H1 (cell line): ENCODE data around the gene PELI2. TPM values are rescaled to one million over a fixed set of nuclear protein-coding genes. Genes with fewer than 3 reads are reported as not detected.

Source experiments
- CTCF ChIA-PET: fragments of 300-600 bp; sonication (Branson Sonifier 250); formaldehyde crosslinking; loops from one replicate; lab custom pipeline; 2021; ENCODE audit not compliant: partially characterized antibody; lab: Charles Lee
- POLR2A ChIA-PET: fragments of 300-600 bp; sonication (Branson Sonifier 250); formaldehyde crosslinking; loops from one replicate; lab custom pipeline; 2021; ENCODE audit warnings: inconsistent platforms; ENCODE audit not compliant: partially characterized antibody; lab: Charles Lee
- DNase-seq, 2 experiments: peaks; one replicate each; pipeline versions ENCODE4 v3.0.0 to v3.0.0-alpha.2; 2010 to 2022; ENCODE audit warnings: low spot score in 2 of 2, low read depth in 1 of 2, mixed read lengths in 1 of 2
- FAIRE-seq: peaks from 2 replicates; lab custom pipeline; 2011; peaks lifted over from hg19 to GRCh38; lab: Jason Lieb, UNC
- H2AFZ ChIP-seq: 2 replicates; pipeline ENCODE4 v1.8.1; 2012; ENCODE audit warnings: low read length, inconsistent platforms
- H2AK5ac ChIP-seq: 2 replicates; pipeline ENCODE4 v1.6.1; 2013; ENCODE audit warnings: low read depth, low read length
- H2BK120ac ChIP-seq: replicated peaks from 2 replicates; pipeline ENCODE3; 2013; ENCODE audit warnings: low read depth, low read length, inconsistent platforms
- H2BK12ac ChIP-seq: 2 replicates; pipeline ENCODE4 v1.6.1; 2013; ENCODE audit warnings: low read depth, low read length
- H2BK15ac ChIP-seq: 2 replicates; pipeline ENCODE4 v1.6.1; 2013; ENCODE audit warnings: low read length
- H2BK20ac ChIP-seq: 2 replicates; pipeline ENCODE4 v1.6.1; 2013; ENCODE audit warnings: low read length
- H2BK5ac ChIP-seq: 2 replicates; pipeline ENCODE4 v1.6.1; 2013; ENCODE audit warnings: low read depth, low read length
- H3K14ac ChIP-seq: 2 replicates; pipeline ENCODE4 v1.6.1; 2013; ENCODE audit warnings: inconsistent platforms; ENCODE audit not compliant: insufficient read length
- H3K18ac ChIP-seq: 2 replicates; pipeline ENCODE4 v1.6.1; 2013; ENCODE audit warnings: low read length; ENCODE audit errors: extremely low read depth
- H3K23ac ChIP-seq: 2 replicates; pipeline ENCODE4 v1.6.1; 2013; ENCODE audit warnings: inconsistent platforms; ENCODE audit not compliant: insufficient read length
- H3K23me2 ChIP-seq: 2 replicates; pipeline ENCODE4 v1.6.1; 2013; ENCODE audit warnings: low read depth, low read length
- H3K27ac ChIP-seq: 2 replicates; pipeline ENCODE4 v1.6.1; 2011; ENCODE audit warnings: low read depth, low read length, inconsistent platforms
- H3K27me3 ChIP-seq, 4 experiments: replicated peaks in 1 of 4; 1 replicate in 1 of 4; 2 replicates in 3 of 4; pipeline versions ENCODE4 v1.6.1 to v1.8.1; 2011 to 2013; ENCODE audit warnings: low read length in 3 of 4, mild to moderate bottlenecking in 3 of 4, inconsistent platforms in 2 of 4, mixed read lengths in 2 of 4, moderate library complexity in 1 of 4; ENCODE audit not compliant: control insufficient read depth in 3 of 4, insufficient read depth in 3 of 4; ENCODE audit errors: extremely low read depth in 1 of 4
- H3K36me3 ChIP-seq, 4 experiments: 2 replicates each; pipeline versions ENCODE4 v1.6.1 to v1.8.1; 2011 to 2013; ENCODE audit warnings: mild to moderate bottlenecking in 4 of 4, low read length in 3 of 4, moderate library complexity in 2 of 4, control low read depth in 1 of 4, inconsistent platforms in 1 of 4; ENCODE audit not compliant: insufficient read depth in 4 of 4, control insufficient read depth in 2 of 4
- H3K4ac ChIP-seq: replicated peaks from 2 replicates; pipeline ENCODE3; 2013; ENCODE audit warnings: low read length, low read depth, mixed read lengths, inconsistent platforms; ENCODE audit not compliant: insufficient read length
- H3K4me1 ChIP-seq, 4 experiments: replicated peaks in 1 of 4; 1 replicate in 1 of 4; 2 replicates in 3 of 4; pipeline versions ENCODE4 v1.6.1 to v1.8.1; 2011 to 2013; ENCODE audit warnings: low read length in 3 of 4, inconsistent platforms in 2 of 4, mixed read lengths in 1 of 4; ENCODE audit not compliant: insufficient read depth in 4 of 4, control insufficient read depth in 3 of 4
- H3K4me2 ChIP-seq, 2 experiments: 2 replicates each; pipeline versions ENCODE4 v1.6.1 to v1.8.1; 2011 to 2013; ENCODE audit warnings: low read depth in 2 of 2, low read length in 2 of 2, control low read depth in 1 of 2, inconsistent platforms in 1 of 2, mild to moderate bottlenecking in 1 of 2; ENCODE audit not compliant: insufficient read depth in 1 of 2
- H3K4me3 ChIP-seq, 4 experiments: fragments of 200-600, 300-600 bp in 1 of 4; sonication (generic), shearing (Covaris generic), sonication (Bioruptor Twin) in 1 of 4; 2 replicates each; pipeline versions ENCODE4 v1.5.1 to v1.8.1; 2011 to 2016; ENCODE audit warnings: low read length in 4 of 4, low read depth in 3 of 4, control low read depth in 2 of 4, inconsistent platforms in 2 of 4, mild to moderate bottlenecking in 2 of 4, mixed read lengths in 1 of 4, moderate library complexity in 1 of 4; ENCODE audit not compliant: insufficient read depth in 2 of 4; ENCODE audit errors: extremely low read depth in 1 of 4
- H3K56ac ChIP-seq: replicated peaks from 2 replicates; pipeline ENCODE3; 2013; ENCODE audit warnings: low read depth, mild to moderate bottlenecking, mixed read lengths, low read length, inconsistent platforms; ENCODE audit not compliant: insufficient read length
- H3K79me1 ChIP-seq: 2 replicates; pipeline ENCODE4 v1.6.1; 2013; ENCODE audit warnings: low read depth, low read length, control low read depth
- H3K79me2 ChIP-seq, 2 experiments: 2 replicates each; pipeline versions ENCODE4 v1.6.1 to v1.8.1; 2012 to 2013; ENCODE audit warnings: low read length in 2 of 2, mild to moderate bottlenecking in 2 of 2, inconsistent platforms in 1 of 2; ENCODE audit not compliant: insufficient read depth in 2 of 2, control insufficient read depth in 1 of 2
- H3K9ac ChIP-seq, 4 experiments: replicated peaks in 1 of 4; 1 replicate in 1 of 4; 2 replicates in 3 of 4; pipeline versions ENCODE4 v1.6.1 to v1.8.1; 2011 to 2013; ENCODE audit warnings: low read depth in 3 of 4, low read length in 3 of 4, control low read depth in 2 of 4, mild to moderate bottlenecking in 2 of 4, moderate library complexity in 2 of 4, inconsistent platforms in 1 of 4; ENCODE audit errors: extremely low read depth in 1 of 4
- H3K9me3 ChIP-seq, 2 experiments: 2 replicates each; pipeline versions ENCODE4 v1.6.1 to v1.8.1; 2012 to 2013; ENCODE audit warnings: mild to moderate bottlenecking in 2 of 2, moderate library complexity in 2 of 2, control low read depth in 1 of 2, inconsistent platforms in 1 of 2, low read depth in 1 of 2, low read length in 1 of 2, mixed read lengths in 1 of 2; ENCODE audit not compliant: insufficient read depth in 2 of 2
- H4K20me1 ChIP-seq, 2 experiments: replicated peaks in 1 of 2; 2 replicates each; pipeline versions ENCODE3 to v1.8.1; 2011 to 2013; ENCODE audit warnings: inconsistent platforms in 2 of 2, low read length in 2 of 2, mild to moderate bottlenecking in 1 of 2; ENCODE audit not compliant: insufficient read depth in 2 of 2, control insufficient read depth in 1 of 2
- H4K5ac ChIP-seq: 2 replicates; pipeline ENCODE4 v1.6.1; 2013; ENCODE audit warnings: low read length, low read depth, mixed read lengths, inconsistent platforms; ENCODE audit not compliant: insufficient read length
- H4K8ac ChIP-seq: 2 replicates; pipeline ENCODE4 v1.8.0; 2013; ENCODE audit warnings: mild to moderate bottlenecking, moderate library complexity, low read length, inconsistent platforms; ENCODE audit not compliant: insufficient read depth; ENCODE audit errors: extremely low read depth
- H4K91ac ChIP-seq: replicated peaks from 2 replicates; pipeline ENCODE3; 2013; ENCODE audit warnings: low read length, mixed read lengths, inconsistent platforms; ENCODE audit not compliant: insufficient read length
- CBX5 ChIP-seq: fragments of 300-800, 300-1000 bp; sonication (generic); IDR thresholded peaks from 2 replicates; pipeline ENCODE4 v1.7.1; 2016; ENCODE audit warnings: antibody characterized with exemption, low read length, low read depth
- CEBPB ChIP-seq: IDR thresholded peaks from 2 replicates; pipeline ENCODE4 v1.6.1; 2012; ENCODE audit warnings: low read depth, low read length
- JUN ChIP-seq: IDR thresholded peaks from 2 replicates; pipeline ENCODE4 v1.6.1; 2011; ENCODE audit warnings: low read depth, mild to moderate bottlenecking, improper control_type of control experiment, low read length
- MAFK ChIP-seq: IDR thresholded peaks from 2 replicates; pipeline ENCODE4 v1.6.1; 2012; ENCODE audit warnings: low read depth, mild to moderate bottlenecking, improper control_type of control experiment, low read length
- RNF2 ChIP-seq: fragments of 200-900, 300-1000 bp; sonication (generic); IDR thresholded peaks from 2 replicates; pipeline ENCODE4 v1.7.1; 2016; ENCODE audit warnings: borderline replicate concordance, low read depth, mild to moderate bottlenecking, antibody characterized with exemption, low read length; ENCODE audit not compliant: poor library complexity, severe bottlenecking; ENCODE audit errors: missing control alignments
- SP2 ChIP-seq: IDR thresholded peaks from 2 replicates; pipeline ENCODE4 v1.6.1; 2012; ENCODE audit warnings: mild to moderate bottlenecking, low read length, inconsistent platforms
- TAF1 ChIP-seq: IDR thresholded peaks from 2 replicates; pipeline ENCODE4 v1.6.1; 2011; ENCODE audit warnings: mild to moderate bottlenecking, low read depth, low read length
- TBP ChIP-seq: IDR thresholded peaks from 2 replicates; pipeline ENCODE4 v1.6.1; 2011; ENCODE audit warnings: low read depth, low read length, improper control_type of control experiment
- WGBS, 2 experiments: shearing (Covaris generic) in 1 of 2; methylation state at CpG; one replicate each; pipeline versions ENCODE4 v1.1.6 to v1.1.7; 2013 to 2015; ENCODE audit warnings: low lambda C conversion rate in 2 of 2, mixed read lengths in 2 of 2, inconsistent platforms in 1 of 2, low coverage in 1 of 2, missing lambda C conversion rate in 1 of 2; ENCODE audit not compliant: insufficient replicate concordance in 2 of 2, insufficient coverage in 1 of 2, insufficient read length in 1 of 2; ENCODE audit errors: extremely low coverage in 1 of 2, missing lambda C conversion rate in 1 of 2; 5-methylcytosine and 5-hydroxymethylcytosine counted together
- polyA plus RNA-seq, 7 experiments: library from polyadenylated mRNA; depleted of rRNA in 3 of 7; stranded (reverse) in 5 of 7; unstranded in 2 of 7; fragments of >200 nt in 5 of 7; fragments of 200-250 nt in 2 of 7; gene quantifications; 1 replicate in 5 of 7; 2 replicates in 1 of 7; 4 replicates in 1 of 7; pipeline versions ENCODE4 v1.2.1 to v1.2.3, GENCODE V29; 2011 to 2013; ENCODE audit warnings: missing spikeins in 2 of 7, mixed read lengths in 2 of 7
- total RNA-seq: library from RNA; stranded (reverse); fragmentation: NEBNext Ultra II Directional; extraction: Animal tissue kit (Norgen Biotek cat#: 25700); gene quantifications from 2 replicates; pipeline ENCODE4 v1.2.1, GENCODE V29; 2021

Gene PELI2
- total and polyA plus RNA-seq, 2 of the 8 experiments (the other 6 are each of a cell fraction or from before 2014, with no cell fraction given) = 14.6 to 25.7 TPM

GRCh38 chr14:56284641-56285040, 166.4 kb downstream of the PELI2 start:
- WGBS, 2 experiments = 100% methylated on average over 1 of the region's 1 CpG; no CpG with 5 or more reads in 1 of the 2 experiments

More at GRCh38 chr14:56284641-56285040, 166.4 kb downstream of the PELI2 start:
- peaks cover 0 to 1% of the 10 kb centered on the region in 2 experiments for H4K20me1 ChIP-seq
- no peak overlapping the region for H3K4ac ChIP-seq
- H3K27ac ChIP-seq = no peak overlapping the region
- no peak overlapping the region for H3K9ac ChIP-seq
- no peak overlapping the region for H3K4me2 ChIP-seq
- H3K4me3 ChIP-seq = no peak overlapping the region
- CTCF ChIA-PET = interaction anchor here (1.1 to 2.4 kb wide), 2 partner anchors 10 to 21 kb away, joined by 3 to 14 read pairs; no protein-coding TSS in a partner anchor
- no peak overlapping the region for H3K14ac ChIP-seq
- no peak overlapping the region for H2BK120ac ChIP-seq
- H3K79me2 ChIP-seq = no peaks in the 10 kb centered on the region
- POLR2A ChIA-PET = no interaction called here
- H3K27me3 ChIP-seq = no peaks in the 10 kb centered on the region
- no peak overlapping the region for H2BK5ac ChIP-seq
- TF ChIP-seq SP2 (no peak), CBX5 (no peak), JUN (no peak), RNF2 (no peak), TBP (no peak), MAFK (no peak), TAF1 (no peak), CEBPB (no peak)
- no peak overlapping the region for H2BK20ac ChIP-seq
- H3K23me2 ChIP-seq = no peaks in the 10 kb centered on the region
- H3K56ac ChIP-seq = no peak overlapping the region
- no peak overlapping the region for H2AK5ac ChIP-seq
- H3K4me1 ChIP-seq = no peaks in the 10 kb centered on the region
- H4K5ac ChIP-seq = no peak overlapping the region
- H2BK12ac ChIP-seq = no peak overlapping the region
- no peaks in the 10 kb centered on the region for H3K36me3 ChIP-seq
- no peak for FAIRE-seq
- no peak overlapping the region for H3K23ac ChIP-seq
- no peak overlapping the region for H2AFZ ChIP-seq
- H4K8ac ChIP-seq = no peak overlapping the region
- H2BK15ac ChIP-seq = no peak overlapping the region
- H3K18ac ChIP-seq = no peak overlapping the region
- no peaks in the 10 kb centered on the region for H3K79me1 ChIP-seq
- DNase-seq = no peak
- no peak overlapping the region for H4K91ac ChIP-seq
- H3K9me3 ChIP-seq = no peaks in the 10 kb centered on the region
